Karpas-422 (cell line): ENCODE data around the gene POR. TPM values are rescaled to one million over a fixed set of nuclear protein-coding genes. Genes with fewer than 3 reads are reported as not detected.

Experiments
- DNase-seq: peaks from one replicate; pipeline ENCODE4 v3.0.0-alpha.2; 2015
- H2AFZ ChIP-seq: fragments of 200-600 bp; sonication (generic); 2 replicates; pipeline ENCODE4 v1.6.1; 2014; ENCODE audit warnings: antibody characterized with exemption, low read length, mixed read lengths
- H3K27ac ChIP-seq: fragments of 200-600 bp; sonication (generic); 2 replicates; pipeline ENCODE4 v1.5.1; 2014; ENCODE audit warnings: mild to moderate bottlenecking, low read length, moderate library complexity
- H3K27me3 ChIP-seq: fragments of 200-600 bp; sonication (generic); 2 replicates; pipeline ENCODE4 v1.6.1; 2014; ENCODE audit warnings: low read length, mixed read lengths
- H3K36me3 ChIP-seq: fragments of 200-600 bp; sonication (generic); 2 replicates; pipeline ENCODE4 v1.6.1; 2014; ENCODE audit warnings: low read length, mixed read lengths; ENCODE audit not compliant: insufficient read depth
- H3K4me1 ChIP-seq: fragments of 200-600 bp; sonication (generic); 2 replicates; pipeline ENCODE4 v1.6.1; 2014; ENCODE audit warnings: mild to moderate bottlenecking, low read length, mixed read lengths
- H3K4me2 ChIP-seq: fragments of 200-600 bp; sonication (generic); 2 replicates; pipeline ENCODE4 v1.6.1; 2014; ENCODE audit warnings: low read length, low read depth, mild to moderate bottlenecking; ENCODE audit not compliant: poor library complexity, severe bottlenecking
- H3K4me3 ChIP-seq: fragments of 200-600 bp; sonication (generic); 2 replicates; pipeline ENCODE4 v1.5.1; 2014; ENCODE audit warnings: mild to moderate bottlenecking, antibody characterized with exemption, low read length, mixed read lengths
- H3K79me2 ChIP-seq: fragments of 200-600 bp; sonication (generic); 2 replicates; pipeline ENCODE4 v1.6.1; 2014; ENCODE audit warnings: mild to moderate bottlenecking, low read length, mixed read lengths
- H3K9ac ChIP-seq: fragments of 200-600 bp; sonication (generic); 2 replicates; pipeline ENCODE4 v1.6.0; 2014; ENCODE audit warnings: low read length
- H3K9me2 ChIP-seq: fragments of 200-600 bp; sonication (generic), shearing (Covaris generic); replicated peaks from 2 replicates; pipeline ENCODE4 v1.6.0; 2014; ENCODE audit warnings: mild to moderate bottlenecking, low read length, moderate library complexity; ENCODE audit not compliant: insufficient read depth
- H3K9me3 ChIP-seq: fragments of 300-700, 200-600 bp; sonication (generic); 2 replicates; pipeline ENCODE4 v1.6.1; 2014; ENCODE audit warnings: low read length, mixed read lengths
- H4K20me1 ChIP-seq: fragments of 200-600 bp; sonication (generic); 2 replicates; pipeline ENCODE4 v1.6.1; 2014; ENCODE audit warnings: mild to moderate bottlenecking, antibody characterized with exemption, low read length, low read depth; ENCODE audit not compliant: insufficient read depth
- total RNA-seq: library from RNA; depleted of rRNA; stranded (reverse); fragments of >200 nt; shearing (Covaris generic); gene quantifications from 2 replicates; pipeline ENCODE4 v1.2.3, GENCODE V29; 2014; ENCODE audit warnings: low replicate concordance

Gene POR
- total RNA-seq, 1 experiment from 2014 or later, result 19.8 TPM

DNA sequence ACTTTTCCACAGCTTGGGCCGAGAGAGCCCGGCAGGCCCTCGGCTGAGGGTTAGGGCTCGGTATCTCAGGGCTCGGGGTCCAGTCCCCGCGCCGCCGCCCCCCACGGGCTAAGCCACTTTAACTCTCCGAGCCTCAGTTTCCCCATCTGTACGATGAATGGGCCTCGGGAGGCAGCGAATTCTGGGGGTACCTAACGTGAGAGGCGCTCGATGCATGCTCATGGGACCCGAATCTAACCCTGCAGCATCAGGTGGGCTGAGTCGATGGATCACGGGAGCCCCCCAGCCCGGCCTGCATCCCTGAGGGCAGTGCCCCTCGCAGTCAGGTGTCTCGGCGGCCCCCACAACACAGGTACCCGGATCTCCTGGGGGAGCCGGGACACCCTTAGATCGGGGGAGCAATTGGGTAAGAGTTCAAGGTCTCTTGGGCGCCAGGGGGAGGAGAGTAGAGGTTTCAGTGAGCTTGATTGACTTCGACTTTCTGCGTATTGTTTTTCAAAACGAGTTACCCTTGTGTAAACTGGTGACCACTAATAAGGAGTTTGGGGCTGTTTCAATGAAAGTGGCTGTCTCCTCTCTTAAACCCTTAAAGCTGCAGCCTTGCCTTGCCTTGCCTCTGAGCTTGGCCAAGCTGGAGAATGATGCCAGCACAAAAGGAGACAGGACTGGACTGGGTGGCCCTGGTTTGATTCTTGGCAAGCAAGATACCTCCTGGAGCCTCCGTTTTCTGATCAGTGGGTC is 631 bp downstream of the POR start:
- H4K20me1 ChIP-seq, result no peaks in the 10 kb centered on the region

DNA sequence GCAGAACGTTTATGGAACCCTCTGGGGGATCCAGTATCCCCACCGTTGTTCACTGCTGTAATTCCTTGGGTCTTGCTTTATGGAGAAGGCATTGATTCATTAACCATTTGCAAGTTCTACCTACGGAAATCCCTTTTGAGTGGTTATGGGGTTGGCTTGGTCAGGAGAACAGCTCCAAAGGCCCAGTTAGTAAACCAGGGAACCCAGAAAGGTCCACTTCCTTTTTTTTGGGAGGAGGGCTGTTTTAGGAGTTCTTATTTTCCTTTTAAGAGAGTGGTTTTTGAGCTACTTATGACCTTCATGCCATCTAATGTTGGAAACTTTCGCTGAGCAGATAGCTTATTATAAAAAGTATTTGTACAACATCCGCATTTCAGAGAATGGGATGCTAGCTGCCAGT is 1.3 kb downstream of the POR start:
- Histone ChIP-seq H4K20me1 (no peaks in the 10 kb centered on the region), H3K9me2 (no peaks in the 10 kb centered on the region), H3K36me3 (no peaks in the 10 kb centered on the region), H3K9ac (peak overlapping the region; percentile 88), H3K4me3 (peak overlapping the region; percentile 84), H3K27ac (no peak overlapping the region), H2AFZ (no peak overlapping the region), H3K4me2 (peak overlapping the region; percentile 96), H3K9me3 (no peaks in the 10 kb centered on the region), H3K79me2 (peaks cover 19% of the 10 kb centered on the region; the same call in 1 of the 2 replicates), H3K27me3 (no peaks in the 10 kb centered on the region), H3K4me1 (peaks cover 21% of the 10 kb centered on the region)
- no peak for DNase-seq

More for the DNA sequence above, 631 bp downstream of the POR start:
- peak; percentile 58 for DNase-seq
- Histone ChIP-seq H3K36me3 (no peaks in the 10 kb centered on the region), H3K9ac (peak overlapping the region; percentile 88), H3K27ac (no peak overlapping the region), H3K27me3 (no peaks in the 10 kb centered on the region), H3K4me2 (peak overlapping the region; percentile 96), H3K79me2 (peaks cover 17% of the 10 kb centered on the region; the same call in 1 of the 2 replicates), H3K9me3 (no peaks in the 10 kb centered on the region), H2AFZ (peak overlapping the region; percentile 85; the same call in 1 of the 2 replicates), H3K4me3 (peak overlapping the region; percentile 84), H3K9me2 (no peaks in the 10 kb centered on the region), H3K4me1 (peaks cover 21% of the 10 kb centered on the region)

- Histone ChIP-seq H4K20me1 (no peaks in the 10 kb centered on the region), H3K9ac (no peak overlapping the region), H2AFZ (no peak overlapping the region), H3K9me3 (no peaks in the 10 kb centered on the region), H3K27me3 (no peaks in the 10 kb centered on the region), H3K36me3 (no peaks in the 10 kb centered on the region), H3K4me1 (peaks cover 21% of the 10 kb centered on the region), H3K27ac (no peak overlapping the region), H3K4me3 (no peak overlapping the region), H3K9me2 (no peaks in the 10 kb centered on the region), H3K4me2 (peak overlapping the region; percentile 96), H3K79me2 (peaks cover 21% of the 10 kb centered on the region; the same call in 1 of the 2 replicates)
- no peak for DNase-seq
Observed at GRCh38 chr7:75916685-75917634, 2.0 kb downstream of the POR start.

DNA sequence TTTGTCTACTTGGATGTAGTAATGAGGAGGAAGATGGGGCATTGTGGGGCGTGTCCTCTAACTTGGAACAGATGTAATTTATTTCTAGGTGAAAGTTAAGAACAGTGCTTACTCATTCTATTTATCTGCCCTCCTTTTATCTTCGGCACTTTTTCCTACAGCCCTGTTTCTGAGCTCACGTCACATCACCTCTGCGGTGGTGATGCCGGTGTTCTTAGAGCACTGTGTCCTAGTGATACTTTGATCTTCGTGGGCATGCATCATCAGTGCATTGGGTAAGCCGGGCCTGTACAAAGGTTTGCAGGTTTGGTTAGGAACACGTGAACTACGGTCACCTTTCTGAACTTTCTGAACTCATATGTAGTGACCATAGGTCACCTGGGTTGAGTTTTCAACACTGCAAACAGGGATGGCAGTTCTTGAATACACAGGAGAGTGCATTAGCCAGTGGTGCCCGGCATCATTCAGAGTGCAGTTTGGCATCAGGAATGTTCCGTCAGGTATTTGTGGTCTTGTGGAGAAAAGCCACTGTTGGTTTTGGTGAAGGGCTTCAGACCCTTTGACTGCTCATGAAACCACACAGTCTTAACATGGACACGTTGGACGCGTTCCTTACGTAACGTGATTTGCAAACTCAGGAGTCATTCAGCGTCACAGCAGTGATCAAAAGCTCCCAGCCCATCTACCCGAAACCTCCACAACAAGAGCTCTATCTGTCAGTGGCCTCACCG is 5.6 kb downstream of the POR start:
- Histone ChIP-seq H3K4me3 (no peak overlapping the region), H3K9me3 (no peaks in the 10 kb centered on the region), H3K27me3 (no peaks in the 10 kb centered on the region), H3K9me2 (no peaks in the 10 kb centered on the region), H3K9ac (no peak overlapping the region), H4K20me1 (no peaks in the 10 kb centered on the region), H3K4me2 (no peak overlapping the region), H3K4me1 (peaks cover 9% of the 10 kb centered on the region), H3K36me3 (no peaks in the 10 kb centered on the region), H3K27ac (no peak overlapping the region), H2AFZ (no peak overlapping the region), H3K79me2 (peaks cover 28% of the 10 kb centered on the region; the same call in 1 of the 2 replicates)
- DNase-seq, result no peak

DNA sequence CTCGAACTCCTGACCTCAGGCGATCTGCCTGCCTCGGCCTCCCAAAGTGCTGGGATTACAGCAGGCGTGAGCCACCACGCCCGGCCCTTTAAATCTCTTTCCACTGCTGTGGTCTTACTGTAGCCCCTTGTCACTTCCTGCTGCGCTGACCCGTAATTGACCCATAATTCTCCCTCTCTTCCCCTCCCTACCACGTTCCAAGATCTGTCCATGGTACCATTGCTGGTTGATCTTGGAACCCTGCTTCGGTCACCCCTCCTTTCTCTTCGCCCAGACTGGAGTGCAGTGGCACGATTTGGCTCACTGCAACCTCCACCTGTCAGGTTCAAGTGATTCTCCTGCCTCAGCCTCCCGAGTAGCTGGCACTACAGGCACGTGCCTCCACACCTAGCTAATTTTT is 6.5 kb downstream of the POR start:
- DNase-seq, result no peak
- no peak overlapping the region for H3K9ac ChIP-seq
- H3K9me2 ChIP-seq, result no peaks in the 10 kb centered on the region
- H3K9me3 ChIP-seq, result no peaks in the 10 kb centered on the region
- H3K27ac ChIP-seq, result no peak overlapping the region
- no peaks in the 10 kb centered on the region for H4K20me1 ChIP-seq
- H3K79me2 ChIP-seq, result peaks cover 28% of the 10 kb centered on the region; the same call in 1 of the 2 replicates
- no peak overlapping the region for H3K4me3 ChIP-seq
- H3K27me3 ChIP-seq, result no peaks in the 10 kb centered on the region
- 0 out of 2 replicates have a peak, but pooled peaks cover under 1% of the 10 kb centered on the region for H3K4me1 ChIP-seq
- no peak overlapping the region for H3K4me2 ChIP-seq
- H3K36me3 ChIP-seq, result no peaks in the 10 kb centered on the region
- H2AFZ ChIP-seq, result no peak overlapping the region

DNA sequence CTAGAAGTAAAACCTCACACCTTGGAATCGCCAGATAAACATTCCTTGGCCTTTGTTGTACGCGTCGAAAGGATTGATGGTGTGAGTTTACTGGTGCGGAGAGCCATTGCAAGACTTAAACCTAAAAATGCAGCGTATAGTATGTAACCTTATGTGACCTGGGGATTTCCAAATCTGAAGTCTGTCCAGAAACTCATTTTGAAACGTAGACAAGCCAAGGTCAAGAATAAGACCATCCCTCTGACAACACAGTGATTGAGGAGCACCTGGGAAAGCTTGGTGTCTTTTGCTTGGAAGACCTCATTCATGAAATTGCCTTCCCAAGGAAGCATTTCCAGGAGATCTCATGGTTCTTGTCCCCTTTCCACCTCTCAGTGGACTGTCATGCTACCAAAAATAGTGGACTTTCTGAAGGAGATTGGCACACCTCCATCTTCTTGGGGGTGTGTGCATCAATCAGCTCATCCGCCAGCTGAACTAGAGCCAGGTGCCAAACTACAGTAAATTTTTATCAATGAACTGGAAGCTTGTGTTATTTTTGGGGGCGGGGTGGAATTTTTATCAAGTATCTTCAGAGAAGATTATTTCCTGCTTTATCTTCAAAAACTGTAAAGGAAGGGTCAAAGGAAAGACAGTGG is 8.1 kb downstream of the POR start:
- no peaks in the 10 kb centered on the region for H3K27me3 ChIP-seq
- H3K4me3 ChIP-seq, result no peak overlapping the region
- H4K20me1 ChIP-seq, result no peaks in the 10 kb centered on the region
- H3K9me2 ChIP-seq, result no peaks in the 10 kb centered on the region
- no peaks in the 10 kb centered on the region for H3K36me3 ChIP-seq
- H3K4me1 ChIP-seq, result no peaks in the 10 kb centered on the region
- no peak overlapping the region for H2AFZ ChIP-seq
- DNase-seq, result no peak
- no peak overlapping the region for H3K4me2 ChIP-seq
- peaks cover 34% of the 10 kb centered on the region; the same call in 1 of the 2 replicates for H3K79me2 ChIP-seq
- H3K27ac ChIP-seq, result no peak overlapping the region
- H3K9me3 ChIP-seq, result no peaks in the 10 kb centered on the region
- no peak overlapping the region for H3K9ac ChIP-seq

DNA sequence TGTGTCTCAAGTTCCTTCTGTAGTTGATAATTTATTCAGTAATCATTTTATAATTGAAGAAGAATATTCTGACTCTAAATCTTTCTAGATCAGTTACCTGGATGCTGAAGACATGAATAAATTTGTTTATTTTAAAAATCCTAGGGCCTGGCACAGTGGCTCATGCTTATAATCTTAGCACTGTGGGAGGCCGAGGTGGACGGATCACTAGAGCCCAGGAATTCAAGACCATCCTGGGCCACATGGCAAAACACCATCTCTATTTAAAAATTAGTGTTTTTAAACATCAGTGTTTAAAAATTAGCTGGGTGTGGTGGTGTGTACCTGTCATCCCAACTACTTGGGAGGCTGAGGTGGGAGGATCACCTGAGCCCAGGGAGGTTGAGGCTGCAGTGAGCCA is 9.3 kb downstream of the POR start:
- peaks cover 35% of the 10 kb centered on the region; the same call in 1 of the 2 replicates for H3K79me2 ChIP-seq
- no peaks in the 10 kb centered on the region for H3K9me3 ChIP-seq
- H3K27me3 ChIP-seq, result no peaks in the 10 kb centered on the region
- no peak for DNase-seq
- no peaks in the 10 kb centered on the region for H3K4me1 ChIP-seq
- H2AFZ ChIP-seq, result no peak overlapping the region
- no peaks in the 10 kb centered on the region for H4K20me1 ChIP-seq
- H3K9me2 ChIP-seq, result no peaks in the 10 kb centered on the region
- no peak overlapping the region for H3K4me2 ChIP-seq
- no peak overlapping the region for H3K27ac ChIP-seq
- no peaks in the 10 kb centered on the region for H3K36me3 ChIP-seq
- no peak overlapping the region for H3K4me3 ChIP-seq
- H3K9ac ChIP-seq, result no peak overlapping the region
